Thyroid gland (tissue), 4 donors: ENCODE measurements around the gene GRB10.

ENCODE experiments used
- POLR2A ChIP-seq, 2 donors: fragments of 450-650 bp; IDR thresholded peaks; one replicate each; pipeline ENCODE4 v1.6.1; 2017; ENCODE audit warnings: antibody characterized with exemption in 2 of 2, mild to moderate bottlenecking in 2 of 2, moderate library complexity in 1 of 2
- TF ChIP-seq, protein P1 (sequence below), 6 experiments: fragments of 200-600 bp in 3 of 6; fragments of 450-650 bp in 3 of 6; sonication (generic) in 3 of 6; IDR thresholded peaks; one replicate each; pipeline ENCODE4 v1.5.1; 2016 to 2019; ENCODE audit warnings: antibody characterized with exemption in 6 of 6, mild to moderate bottlenecking in 2 of 6, inconsistent platforms in 1 of 6, moderate library complexity in 1 of 6

DNA sequence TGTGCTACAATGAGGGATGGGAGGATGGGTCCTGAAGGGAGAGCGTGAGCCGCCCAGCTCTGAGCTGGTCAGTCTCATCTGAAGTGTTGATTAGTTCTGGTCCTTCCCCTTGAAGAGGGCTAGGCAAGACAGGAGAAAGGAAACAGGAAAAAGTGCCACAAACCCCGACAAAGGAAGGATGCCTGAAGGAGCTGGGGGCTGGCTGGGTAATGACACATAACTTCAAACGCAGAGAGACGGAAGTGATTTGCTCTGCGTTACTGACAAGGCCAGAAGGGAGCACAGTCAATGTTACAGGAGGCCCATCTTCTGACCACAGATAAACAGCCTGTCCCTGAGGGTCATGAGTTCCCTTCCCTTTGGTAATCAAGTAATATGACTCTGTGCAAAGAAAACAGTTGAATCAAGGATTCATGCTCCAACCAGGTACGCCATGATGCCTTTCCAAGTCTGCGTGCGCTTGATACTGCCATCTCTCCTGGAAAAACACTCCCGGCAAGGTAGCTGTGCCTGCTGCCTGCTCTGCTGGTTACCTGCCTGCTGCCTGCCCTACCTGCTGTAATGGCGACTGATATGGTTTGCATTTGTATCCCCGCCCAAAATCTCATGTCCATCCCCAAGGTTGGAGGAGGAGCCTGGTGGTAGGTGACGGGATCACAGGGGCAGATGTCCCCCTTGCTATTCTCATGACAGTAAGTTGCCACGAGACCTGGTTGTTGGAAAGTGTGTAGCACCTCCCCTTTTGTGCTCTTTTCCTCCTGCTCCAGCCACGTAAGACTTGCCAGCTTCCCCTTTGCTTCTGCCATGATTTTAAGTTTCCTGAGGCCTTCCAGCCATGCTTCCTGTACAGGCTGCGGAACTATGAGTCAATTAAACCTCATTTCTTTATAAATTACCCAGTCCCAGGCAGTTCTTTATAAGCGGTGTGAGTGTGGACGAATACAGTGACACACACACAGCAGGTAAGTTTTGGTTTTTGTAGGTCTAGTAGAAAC lies 57.9 kb downstream of the GRB10 start:
- TF ChIP-seq POLR2A (IDR thresholded peaks at IDR 0.05) = no peak
- TF ChIP-seq, protein P1, sequence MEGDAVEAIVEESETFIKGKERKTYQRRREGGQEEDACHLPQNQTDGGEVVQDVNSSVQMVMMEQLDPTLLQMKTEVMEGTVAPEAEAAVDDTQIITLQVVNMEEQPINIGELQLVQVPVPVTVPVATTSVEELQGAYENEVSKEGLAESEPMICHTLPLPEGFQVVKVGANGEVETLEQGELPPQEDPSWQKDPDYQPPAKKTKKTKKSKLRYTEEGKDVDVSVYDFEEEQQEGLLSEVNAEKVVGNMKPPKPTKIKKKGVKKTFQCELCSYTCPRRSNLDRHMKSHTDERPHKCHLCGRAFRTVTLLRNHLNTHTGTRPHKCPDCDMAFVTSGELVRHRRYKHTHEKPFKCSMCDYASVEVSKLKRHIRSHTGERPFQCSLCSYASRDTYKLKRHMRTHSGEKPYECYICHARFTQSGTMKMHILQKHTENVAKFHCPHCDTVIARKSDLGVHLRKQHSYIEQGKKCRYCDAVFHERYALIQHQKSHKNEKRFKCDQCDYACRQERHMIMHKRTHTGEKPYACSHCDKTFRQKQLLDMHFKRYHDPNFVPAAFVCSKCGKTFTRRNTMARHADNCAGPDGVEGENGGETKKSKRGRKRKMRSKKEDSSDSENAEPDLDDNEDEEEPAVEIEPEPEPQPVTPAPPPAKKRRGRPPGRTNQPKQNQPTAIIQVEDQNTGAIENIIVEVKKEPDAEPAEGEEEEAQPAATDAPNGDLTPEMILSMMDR (IDR thresholded peaks at IDR 0.05) = no peak
